GM21619 (cell line): ENCODE data around the gene CTAGE15.
"Not testable (repeated sequence)": the region's sequence is repeated elsewhere in the genome, so short reads cannot be mapped to it uniquely, and the experiment has no call there.

Experiments
- ATAC-seq: cut with Tn5 transposase; IDR thresholded peaks from one replicate; pipeline ENCODE4 v1.9.1; 2021; ENCODE audit not compliant: unreplicated experiment

Gene CTAGE15, protein sequence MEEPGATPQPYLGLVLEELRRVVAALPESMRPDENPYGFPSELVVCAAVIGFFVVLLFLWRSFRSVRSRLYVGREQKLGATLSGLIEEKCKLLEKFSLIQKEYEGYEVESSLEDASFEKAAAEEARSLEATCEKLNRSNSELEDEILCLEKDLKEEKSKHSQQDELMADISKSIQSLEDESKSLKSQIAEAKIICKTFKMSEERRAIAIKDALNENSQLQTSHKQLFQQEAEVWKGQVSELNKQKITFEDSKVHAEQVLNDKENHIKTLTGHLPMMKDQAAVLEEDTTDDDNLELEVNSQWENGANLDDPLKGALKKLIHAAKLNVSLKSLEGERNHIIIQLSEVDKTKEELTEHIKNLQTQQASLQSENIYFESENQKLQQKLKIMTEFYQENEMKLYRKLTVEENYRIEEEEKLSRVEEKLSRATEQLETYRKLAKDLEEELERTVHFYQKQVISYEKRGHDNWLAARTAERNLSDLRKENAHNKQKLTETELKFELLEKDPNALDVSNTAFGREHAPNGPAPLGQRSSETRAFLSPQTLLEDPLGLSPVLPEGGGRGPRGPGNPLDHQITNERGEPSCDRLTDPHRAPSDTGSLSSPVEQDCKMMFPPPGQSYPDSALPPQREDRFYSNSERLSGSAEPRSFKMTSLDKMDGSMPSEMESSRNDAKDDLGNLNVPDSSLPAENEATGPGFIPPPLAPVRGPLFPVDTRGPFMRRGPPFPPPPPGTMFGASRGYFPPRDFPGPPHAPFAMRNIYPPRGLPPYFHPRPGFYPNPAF

DNA sequence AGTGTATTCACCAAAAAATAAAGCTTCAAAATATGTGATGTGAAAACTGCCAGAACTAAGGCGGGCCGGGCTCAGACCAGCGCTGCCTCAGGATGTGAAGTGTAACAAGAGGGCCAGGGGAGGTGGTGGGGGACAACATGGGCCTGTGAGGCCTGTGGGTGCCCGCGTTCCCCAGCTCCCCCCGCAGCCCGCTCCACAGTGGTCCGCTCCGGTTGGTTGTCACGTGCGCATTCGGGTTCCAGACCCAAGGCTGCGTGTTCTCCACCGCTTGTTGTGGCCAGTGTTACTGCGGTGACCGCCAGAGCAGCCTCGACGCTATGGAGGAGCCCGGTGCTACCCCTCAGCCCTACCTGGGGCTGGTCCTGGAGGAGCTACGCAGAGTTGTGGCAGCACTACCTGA lies at the start of gene CTAGE15:
Gene CTAGE15, plus strand, starts transcription at position 301 of the 400 bp plus-strand sequence. Its CDS starts 17 bp downstream, at position 318.
- not testable (repeated sequence) for ATAC-seq

DNA sequence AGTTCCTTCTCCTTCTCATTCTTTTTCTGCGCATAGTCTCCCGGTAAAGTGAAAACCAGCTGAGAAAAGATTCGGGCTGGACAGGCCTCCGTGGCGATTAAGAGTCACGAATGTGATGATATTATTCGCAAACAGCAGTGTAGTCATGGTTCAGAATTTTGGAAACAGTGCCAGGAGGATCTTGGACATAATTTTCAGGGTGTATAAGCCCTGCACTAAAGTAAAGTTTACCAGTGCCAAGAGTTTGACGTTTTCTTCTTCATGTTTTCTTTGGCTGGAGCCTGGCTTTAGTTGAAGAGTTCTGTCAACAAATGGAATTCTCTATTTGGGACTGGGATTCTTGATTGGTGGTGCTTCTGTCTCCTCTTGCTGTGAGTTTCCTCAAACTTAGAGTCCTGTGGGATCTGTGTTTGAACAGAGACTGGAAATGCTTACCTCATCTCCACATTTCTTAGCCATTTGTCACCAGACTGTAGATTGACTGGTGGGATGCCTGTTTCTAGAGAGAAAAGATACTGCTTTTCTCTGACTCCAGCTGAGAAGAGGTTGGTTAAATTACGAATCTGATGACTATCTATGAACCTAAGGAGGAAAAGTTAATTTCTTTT lies 49.2 kb upstream of the CTAGE15 start:
- ATAC-seq, result not testable (repeated sequence)

DNA sequence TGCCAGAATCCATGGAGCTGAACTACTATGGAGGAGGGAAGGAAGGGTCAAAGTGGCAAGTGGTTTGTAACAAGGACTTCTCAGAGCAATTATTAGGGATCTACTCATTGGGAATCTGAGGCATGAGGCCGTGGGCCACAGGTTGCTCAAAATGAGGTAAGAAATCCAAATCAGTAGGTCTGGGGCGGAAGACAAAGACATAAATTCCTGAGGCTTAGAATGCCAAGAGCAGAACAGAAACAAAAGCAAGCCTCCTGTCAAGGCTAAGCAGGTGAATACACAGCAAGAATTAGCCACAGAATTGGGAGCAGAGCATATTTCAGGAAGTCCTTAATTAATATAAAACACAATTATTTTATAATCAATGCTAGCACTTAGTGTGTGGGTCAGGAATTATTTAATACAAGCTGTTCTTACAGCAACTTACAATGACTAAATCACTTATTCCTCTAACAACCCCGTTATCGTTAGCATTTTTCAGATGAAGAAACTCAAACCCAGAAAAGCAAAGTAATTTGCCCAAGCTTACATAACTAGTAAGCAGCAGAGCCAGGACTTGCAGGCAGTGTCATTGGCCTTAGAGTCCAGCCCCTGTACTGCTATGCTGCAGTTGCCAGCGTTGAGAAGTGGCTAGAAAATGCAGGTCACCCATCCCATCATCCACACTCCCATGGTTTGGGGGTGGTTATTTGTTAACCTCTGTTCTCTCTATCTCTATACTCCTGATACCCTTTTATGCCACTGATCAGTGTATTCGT lies 40.3 kb upstream of the CTAGE15 start:
- not testable (repeated sequence) for ATAC-seq

DNA sequence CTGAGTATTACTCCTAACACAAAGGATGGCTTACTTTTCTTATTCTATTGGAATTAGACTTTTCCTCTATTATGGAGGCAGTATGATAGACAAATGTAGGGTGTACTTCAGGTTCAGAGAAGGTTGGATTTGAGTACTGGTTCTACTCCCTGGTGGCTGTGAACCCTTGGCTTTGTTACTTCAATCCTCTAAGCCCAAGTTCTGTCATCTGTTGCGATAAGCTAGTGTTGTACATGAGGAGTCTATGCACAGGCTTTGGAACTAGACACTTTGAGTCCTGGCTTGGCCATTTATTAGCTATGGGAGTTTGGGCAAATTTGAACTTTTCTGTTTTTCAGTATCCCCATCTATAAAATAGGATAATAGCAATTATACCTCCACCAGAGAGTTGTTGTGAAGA lies 39.7 kb upstream of the CTAGE15 start:
- ATAC-seq, result not testable (repeated sequence)

DNA sequence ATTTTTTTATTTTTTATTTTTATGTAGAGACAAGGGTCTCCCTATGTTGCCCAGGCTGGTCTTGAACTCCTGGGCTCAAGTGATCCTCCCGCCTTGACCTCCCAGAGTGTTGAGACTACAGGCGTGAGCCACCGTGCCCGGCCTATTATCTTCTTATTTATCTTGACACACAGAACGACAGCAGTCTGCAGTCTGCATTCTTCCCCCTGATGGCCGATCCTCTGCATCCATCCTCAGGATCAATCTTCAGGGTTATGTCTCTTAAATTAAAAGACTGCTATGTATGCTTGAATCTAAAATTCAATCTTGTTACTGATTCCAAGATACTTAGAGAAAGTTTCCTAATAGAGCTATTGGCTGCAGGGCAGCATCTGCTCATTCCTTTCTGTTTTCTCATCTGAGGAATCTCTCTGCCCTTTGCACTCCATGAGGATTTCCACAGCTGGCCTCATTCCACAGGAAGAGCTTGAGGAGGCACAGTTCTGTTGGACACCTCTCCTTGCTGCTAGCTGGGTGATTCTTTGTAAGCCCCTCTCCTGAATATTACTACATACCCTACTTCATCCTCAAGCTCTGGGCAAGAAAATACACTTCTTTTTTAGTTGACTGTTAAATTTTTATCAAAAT lies 38.3 kb upstream of the CTAGE15 start:
- ATAC-seq, result not testable (repeated sequence)

DNA sequence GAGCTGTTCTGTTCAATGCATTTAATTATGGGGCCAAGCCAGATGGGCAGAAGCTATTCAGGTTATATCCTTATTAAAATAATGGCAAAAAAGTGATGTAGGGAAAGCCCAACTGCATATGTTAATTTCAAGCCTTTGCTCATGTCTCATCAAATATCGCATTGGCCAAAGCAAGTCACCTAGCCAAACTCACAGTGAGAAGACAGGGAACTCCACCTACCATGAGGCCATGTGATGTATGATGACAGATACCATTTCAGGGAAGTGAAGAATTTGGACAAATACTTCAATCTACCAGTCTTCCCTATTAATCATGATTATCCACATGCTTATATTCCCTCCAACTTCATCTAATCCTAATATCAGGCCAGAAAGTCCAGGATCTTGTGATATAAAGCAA lies 35.2 kb upstream of the CTAGE15 start:
- ATAC-seq, result not testable (repeated sequence)

DNA sequence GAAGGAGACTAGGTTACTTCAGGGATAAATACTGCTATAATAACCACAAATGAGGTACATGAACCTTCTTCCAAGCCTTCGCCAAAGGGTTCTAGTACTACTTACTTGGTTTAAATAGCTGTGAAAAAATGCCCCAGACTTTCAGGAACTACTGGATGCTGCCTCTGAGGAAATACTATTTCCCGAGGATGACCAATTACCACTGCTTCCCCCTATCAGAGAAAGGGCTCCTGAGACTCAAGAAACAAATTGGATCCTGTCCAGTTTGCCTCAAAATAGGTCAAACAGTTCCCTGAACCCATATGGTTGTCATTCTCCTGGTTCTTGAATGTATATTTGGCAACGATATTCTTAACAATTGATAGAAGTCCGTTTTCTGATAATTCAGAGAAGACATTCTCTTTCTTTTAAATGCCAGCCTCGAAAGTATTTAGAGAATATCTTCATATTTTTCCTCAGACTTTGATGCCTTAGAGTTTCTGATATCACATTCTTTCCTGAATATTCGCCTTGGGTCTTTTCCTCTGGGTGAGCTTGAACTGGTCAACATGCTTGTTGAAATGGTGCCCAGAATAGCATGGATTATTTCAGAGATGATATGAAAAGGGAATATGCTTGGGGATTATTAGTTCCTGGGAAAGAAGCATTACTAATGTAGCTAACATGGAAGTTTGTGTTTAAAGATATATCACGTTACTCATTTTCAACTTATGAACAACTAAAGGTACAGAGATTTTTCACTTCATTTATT lies 28.1 kb upstream of the CTAGE15 start:
- not testable (repeated sequence) for ATAC-seq

DNA sequence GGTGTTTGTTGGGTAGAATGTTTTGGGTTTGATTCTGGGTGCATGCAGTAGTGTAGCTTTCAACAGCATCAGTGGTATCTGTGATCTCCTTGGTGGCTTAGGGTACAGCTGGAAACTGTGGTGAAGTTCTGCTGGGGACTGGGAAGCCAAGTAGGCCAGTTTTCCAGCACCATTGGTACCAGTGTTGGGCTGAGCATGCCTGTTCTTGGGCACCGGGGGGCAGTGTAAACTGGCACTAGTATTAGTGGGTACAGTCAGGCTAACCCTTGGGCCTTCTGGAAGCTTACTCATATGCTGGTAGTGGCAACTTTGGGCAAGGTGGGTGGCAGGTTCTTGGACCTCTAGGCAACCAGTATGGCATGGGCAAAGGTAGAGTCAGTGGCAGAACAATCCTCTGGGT lies 15.6 kb upstream of the CTAGE15 start:
- not testable (repeated sequence) for ATAC-seq

DNA sequence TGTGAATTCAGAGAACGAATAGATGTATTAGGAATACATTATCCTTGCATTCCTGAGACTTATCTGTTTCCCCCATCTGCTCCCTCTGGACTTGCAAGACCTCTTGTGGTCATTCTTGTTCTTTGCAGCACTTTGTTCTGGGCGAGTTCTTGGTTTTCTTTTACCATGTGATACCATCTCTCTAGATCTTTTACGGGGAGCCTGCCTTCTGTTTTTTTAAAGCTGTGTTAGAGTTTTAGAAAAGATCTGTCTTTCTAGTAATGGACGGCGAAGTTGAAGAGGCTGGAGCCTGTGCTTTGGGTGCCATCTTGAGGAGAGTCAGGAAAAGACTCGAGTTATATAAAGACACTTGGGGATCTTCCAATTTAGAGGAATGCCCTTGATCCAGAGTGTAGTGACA lies 8.3 kb upstream of the CTAGE15 start:
- not testable (repeated sequence) for ATAC-seq

DNA sequence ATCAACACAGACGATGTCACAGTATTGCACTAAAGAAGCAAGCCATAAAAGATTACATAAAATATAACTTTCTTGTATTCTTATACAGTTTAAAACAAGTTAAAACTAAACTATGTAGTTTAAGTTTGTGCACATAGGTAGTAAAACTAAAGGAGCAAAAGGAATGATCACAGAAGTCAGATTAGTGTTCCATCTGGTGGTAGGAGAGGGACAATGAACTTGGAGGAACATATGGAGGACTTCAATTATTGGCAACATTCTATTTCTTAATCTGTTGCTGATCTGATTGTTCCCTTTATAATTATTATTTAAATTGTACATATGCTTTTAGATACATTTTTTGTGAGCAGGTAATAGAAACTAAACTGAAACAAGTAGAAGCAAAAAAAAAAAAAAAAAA lies 5.6 kb upstream of the CTAGE15 start:
- ATAC-seq, result not testable (repeated sequence)

DNA sequence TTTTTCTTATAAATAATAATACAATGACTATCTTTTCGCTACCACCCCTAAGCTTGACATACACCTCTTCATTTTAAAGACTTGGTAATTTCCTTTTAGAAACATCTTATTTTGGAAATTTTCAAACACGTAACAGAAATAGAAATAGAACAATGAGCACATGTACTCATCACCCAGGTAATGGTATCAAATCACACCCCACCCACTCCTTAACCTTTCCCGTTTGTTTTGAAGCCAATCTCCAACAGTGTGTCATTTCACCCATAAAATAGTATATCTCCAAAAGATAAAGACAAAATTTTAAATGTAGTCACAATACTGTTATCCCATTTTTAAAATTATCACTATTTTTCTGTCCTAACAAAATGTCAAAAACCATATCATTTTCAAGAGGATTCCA lies 16.6 kb downstream of the CTAGE15 start:
- not testable (repeated sequence) for ATAC-seq

DNA sequence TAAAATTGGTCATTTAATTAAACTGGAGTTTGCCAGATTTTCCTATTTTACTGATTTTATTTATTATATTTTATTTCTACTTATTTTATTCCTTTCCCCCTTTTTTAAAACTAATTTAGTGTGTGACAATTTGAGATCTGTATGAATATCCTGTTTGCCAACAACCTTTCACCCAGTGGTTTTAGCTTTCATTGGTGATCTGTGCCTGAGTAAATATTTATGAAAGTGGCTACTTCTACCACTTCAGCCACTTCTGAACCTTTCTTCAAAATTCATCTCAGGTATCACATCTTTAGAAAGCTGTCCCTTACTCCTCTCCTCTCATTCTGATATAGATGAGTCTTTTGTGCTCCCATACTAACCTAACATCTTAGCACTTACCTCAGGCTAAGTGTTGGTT lies 18.3 kb downstream of the CTAGE15 start:
- not testable (repeated sequence) for ATAC-seq

DNA sequence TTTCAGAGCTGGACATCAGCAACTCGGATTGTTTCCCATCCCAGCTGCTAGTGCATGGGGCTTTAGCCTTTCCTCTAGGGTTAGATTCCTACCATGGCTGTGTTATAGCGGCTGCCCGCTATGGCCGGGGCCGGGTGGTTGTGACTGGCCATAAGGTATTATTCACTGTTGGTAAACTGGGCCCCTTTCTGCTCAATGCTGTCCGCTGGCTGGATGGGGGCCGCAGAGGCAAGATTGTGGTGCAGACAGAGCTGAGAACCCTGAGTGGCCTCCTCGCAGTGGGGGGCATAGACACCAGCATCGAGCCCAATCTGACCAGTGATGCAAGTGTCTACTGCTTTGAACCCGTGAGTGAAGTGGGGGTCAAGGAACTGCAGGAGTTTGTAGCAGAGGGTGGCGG lies 26.5 kb downstream of the CTAGE15 start:
- not testable (repeated sequence) for ATAC-seq

DNA sequence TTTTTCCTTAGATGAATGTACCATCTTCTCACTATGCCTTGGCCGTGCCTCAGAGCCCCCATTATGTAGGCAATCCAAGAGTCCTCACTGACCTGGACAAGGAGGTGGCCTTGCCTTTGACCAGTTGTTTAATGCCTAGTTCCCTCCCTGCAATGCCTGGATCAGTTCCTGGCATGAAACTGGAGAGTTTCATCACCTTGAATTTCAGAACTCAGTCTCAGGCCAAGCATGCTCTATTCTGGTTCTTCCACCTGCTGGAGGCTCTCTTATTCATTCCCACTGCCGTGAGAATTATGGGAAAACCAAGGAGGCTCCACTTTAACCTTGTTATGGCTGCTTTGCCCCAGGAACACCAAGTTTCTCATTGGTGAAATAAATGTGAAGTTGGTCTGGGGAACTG lies 31.9 kb downstream of the CTAGE15 start:
- not testable (repeated sequence) for ATAC-seq

DNA sequence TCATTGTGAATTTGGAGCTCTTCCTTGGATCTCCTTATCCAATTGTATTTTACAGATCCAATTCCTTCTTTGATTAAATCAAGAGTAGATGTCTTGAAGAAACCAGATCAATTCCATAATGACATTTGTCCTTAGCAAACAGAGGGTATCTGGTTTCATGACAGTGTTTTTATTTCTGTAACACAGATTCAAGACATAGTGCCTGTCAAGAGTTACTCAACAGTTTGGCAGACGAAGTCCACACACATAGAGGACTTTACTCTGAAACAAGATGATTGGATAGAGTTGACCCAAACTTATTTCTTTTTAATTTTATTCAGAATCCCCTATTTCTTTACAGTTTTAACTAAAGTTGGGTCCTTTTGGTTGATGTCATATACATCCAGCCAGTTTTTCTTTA lies 34.5 kb downstream of the CTAGE15 start:
- ATAC-seq, result not testable (repeated sequence)

DNA sequence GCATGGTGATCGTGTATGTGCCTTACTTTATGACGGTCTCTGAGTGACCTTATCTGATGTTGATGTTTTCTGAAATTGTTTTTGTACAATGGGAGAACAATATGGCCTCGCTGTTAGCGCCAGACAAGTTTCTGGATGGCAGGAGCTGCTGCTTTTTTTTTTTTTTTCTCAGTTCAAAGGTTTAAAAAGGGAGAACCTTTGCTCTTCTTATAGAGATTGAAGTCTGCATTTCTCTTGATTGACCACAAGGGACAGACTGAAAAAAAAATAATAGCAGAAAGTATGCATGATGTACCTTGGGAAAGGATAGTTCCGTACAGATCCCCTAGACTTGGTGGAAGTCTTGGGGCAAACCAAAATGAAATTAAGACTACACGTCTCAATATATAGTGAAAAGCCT lies 43.9 kb downstream of the CTAGE15 start:
- ATAC-seq, result not testable (repeated sequence)

DNA sequence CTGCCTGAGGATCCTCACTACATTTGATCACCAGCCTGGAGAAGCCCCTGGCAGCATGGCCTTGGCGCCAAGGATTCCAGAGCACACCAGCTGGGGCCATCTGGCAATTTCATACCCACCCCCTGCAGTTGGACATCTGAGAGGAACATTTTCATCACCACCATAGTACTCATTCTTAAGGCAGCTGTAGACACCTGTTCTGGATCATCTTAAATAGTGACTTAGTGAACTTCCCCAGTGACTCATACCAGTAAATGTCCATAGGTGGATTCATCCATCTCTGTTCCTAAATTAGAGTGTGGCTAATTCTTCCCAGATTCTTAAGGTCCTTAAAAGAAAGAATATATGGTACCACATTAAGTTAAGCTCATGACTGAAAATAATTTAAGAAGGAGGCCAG lies 45.6 kb downstream of the CTAGE15 start:
- not testable (repeated sequence) for ATAC-seq

DNA sequence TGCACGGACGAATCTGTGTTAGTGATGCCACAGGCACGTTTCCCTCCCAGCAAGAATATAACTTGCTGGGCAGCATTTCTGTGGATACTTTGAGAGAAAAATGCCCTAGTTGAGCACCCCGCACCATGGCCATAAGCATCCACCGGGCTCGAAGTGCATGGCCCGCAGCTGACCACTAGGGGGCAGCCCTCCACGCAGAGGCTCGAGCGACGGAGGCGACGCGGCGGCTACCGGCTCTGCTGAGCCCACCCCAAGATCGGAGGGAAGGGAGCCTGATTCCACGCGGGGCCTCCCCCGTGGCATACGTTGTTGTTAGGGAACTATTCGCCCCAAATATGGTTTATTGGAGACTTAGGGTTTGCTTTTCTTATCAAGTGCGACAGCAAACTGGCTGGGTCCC lies 48.5 kb downstream of the CTAGE15 start:
- peak; percentile 22 for ATAC-seq

DNA sequence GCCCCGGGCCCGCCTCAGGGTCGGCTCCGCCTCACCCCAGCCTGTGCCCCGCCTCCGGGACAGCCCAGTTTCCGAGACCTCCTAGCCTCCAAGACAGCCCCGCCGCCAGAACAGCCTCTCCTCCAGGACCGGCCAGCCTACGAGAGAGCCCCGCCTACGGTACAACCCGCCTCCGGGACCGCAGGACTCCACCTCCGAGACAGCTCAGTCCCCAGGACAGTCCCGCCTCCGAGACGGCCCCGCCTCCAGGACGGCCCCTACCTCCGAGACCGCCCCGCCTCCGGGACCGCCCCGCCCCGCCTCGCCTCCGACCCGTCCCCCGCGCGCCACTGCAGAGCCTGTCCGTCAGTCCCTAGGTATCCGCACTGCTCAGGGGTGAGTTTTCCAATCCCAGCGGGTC lies 49.0 kb downstream of the CTAGE15 start, which contains the start of gene TCAF2:
Gene TCAF2, plus strand, starts transcription at position 329 of the 400 bp plus-strand sequence.
- ATAC-seq, result peak; percentile 78

DNA sequence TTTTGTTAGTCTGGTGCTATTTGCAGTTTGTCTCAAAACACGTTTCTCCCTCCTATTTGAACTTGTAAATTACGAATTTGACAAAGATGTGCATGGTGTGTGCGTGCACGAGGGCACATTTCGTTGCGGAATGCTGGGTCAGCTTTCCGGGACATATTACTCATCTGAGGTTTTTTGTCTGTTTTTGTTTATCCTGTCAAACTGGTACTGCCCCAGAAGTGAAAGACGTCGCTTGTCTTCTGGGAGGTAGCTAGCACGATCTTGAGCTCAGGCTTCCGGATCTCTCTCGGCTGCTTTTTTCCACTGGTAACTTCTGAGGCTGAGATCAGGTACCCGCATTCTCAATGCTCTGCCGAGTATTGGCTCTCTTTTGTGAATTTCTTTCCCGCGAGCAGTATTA lies 49.6 kb downstream of the CTAGE15 start:
- ATAC-seq, result peak; percentile 41
